Brain microvascular endothelial cell (primary cell): Measurements from ENCODE around the gene NBR1.
"Not testable (repeated sequence)": the region's sequence is repeated elsewhere in the genome, so short reads cannot be mapped to it uniquely, and the experiment has no call there.

Experiments
- DNase-seq: peaks from one replicate; pipeline ENCODE4 v3.0.0-alpha.2; 2020
- H3K27ac ChIP-seq: fragments of 250-450 bp; sonication (Bioruptor Pico); 2 replicates; pipeline ENCODE4 v1.5.1; 2020; ENCODE audit warnings: mild to moderate bottlenecking, moderate library complexity
- H3K27me3 ChIP-seq: fragments of 250-450 bp; sonication (Bioruptor Pico); replicated peaks from 2 replicates; pipeline ENCODE4 v1.5.1; 2020; ENCODE audit warnings: mild to moderate bottlenecking
- H3K36me3 ChIP-seq: fragments of 250-450 bp; sonication (Bioruptor Pico); replicated peaks from 2 replicates; pipeline ENCODE4 v1.5.1; 2020; ENCODE audit warnings: mild to moderate bottlenecking
- H3K4me3 ChIP-seq: 2 replicates; pipeline ENCODE4 v1.5.1; 2011; ENCODE audit warnings: low read depth, mild to moderate bottlenecking, control low read depth, low read length, moderate library complexity
- in situ Hi-C: cut with HindIII; loops from 2 replicates; pipeline ENCODE4 v1.10.0; 2017; ENCODE audit warnings: low sequenced_read_pairs, low pct_ligation_motif_present

NBR1 gene

DNA sequence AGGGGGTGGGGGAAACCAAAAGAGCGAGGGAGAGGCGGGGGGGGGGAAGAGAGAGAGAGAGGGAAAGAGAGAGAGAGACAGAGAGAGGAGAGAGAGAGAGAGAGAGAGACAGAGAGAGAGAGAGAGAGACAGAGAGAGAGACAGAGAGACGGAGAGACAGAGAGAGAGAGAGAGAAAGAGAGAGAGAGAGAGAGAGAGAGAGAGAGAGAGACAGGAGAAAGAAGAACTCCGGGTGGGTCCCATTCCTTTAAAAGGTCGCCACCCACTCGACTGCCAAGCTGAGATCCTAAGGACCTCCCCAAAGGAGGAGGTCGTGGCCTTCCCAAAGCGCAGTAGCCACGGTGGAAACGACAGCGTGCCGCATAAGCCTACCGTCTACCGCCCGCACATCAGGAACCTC lies 62.2 kb downstream of the NBR1 start:
- DNase-seq, H3K36me3 ChIP-seq, H3K27ac ChIP-seq, H3K27me3 ChIP-seq, H3K4me3 ChIP-seq, in situ Hi-C loops: not testable (repeated sequence)

GRCh38 chr17:43233877-43234276 lies 62.9 kb downstream of the NBR1 start, which contains the start of gene RNU2-1:
Gene RNU2-1, minus strand, starts transcription at chr17:43233977.
- DNase-seq, in situ Hi-C loops, H3K36me3 ChIP-seq, H3K27me3 ChIP-seq, H3K27ac ChIP-seq, H3K4me3 ChIP-seq: not testable (repeated sequence)

- H3K36me3 ChIP-seq, H3K27me3 ChIP-seq, H3K27ac ChIP-seq, H3K4me3 ChIP-seq, DNase-seq, in situ Hi-C loops: not testable (repeated sequence)
Measured at GRCh38 chr17:43239597-43239996, 68.6 kb downstream of the NBR1 start.

DNA sequence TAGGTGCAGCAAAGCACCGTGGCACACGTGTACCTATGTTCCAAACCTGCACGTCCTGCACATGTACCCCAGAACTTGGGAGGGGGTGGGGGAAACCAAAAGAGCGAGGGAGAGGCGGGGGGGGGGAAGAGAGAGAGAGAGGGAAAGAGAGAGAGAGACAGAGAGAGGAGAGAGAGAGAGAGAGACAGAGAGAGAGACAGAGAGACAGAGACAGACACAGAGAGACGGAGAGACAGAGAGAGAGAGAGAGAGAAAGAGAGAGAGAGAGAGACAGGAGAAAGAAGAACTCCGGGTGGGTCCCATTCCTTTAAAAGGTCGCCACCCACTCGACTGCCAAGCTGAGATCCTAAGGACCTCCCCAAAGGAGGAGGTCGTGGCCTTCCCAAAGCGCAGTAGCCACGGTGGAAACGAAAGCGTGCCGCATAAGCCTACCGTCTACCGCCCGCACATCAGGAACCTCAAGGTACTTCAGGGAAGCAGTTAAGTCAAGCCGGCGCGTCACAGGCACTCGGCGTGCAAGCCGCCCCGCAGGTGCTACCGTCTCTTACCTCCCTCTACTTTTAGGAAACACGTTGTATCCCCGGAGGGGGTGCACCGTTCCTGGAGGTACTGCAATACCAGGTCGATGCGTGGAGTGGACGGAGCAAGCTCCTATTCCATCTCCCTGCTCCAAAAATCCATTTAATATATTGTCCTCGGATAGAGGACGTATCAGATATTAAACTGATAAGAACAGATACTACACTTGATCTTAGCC lies 69.8 kb downstream of the NBR1 start:
- H3K27me3 ChIP-seq, DNase-seq, H3K27ac ChIP-seq, H3K36me3 ChIP-seq, in situ Hi-C loops, H3K4me3 ChIP-seq: not testable (repeated sequence)

DNA sequence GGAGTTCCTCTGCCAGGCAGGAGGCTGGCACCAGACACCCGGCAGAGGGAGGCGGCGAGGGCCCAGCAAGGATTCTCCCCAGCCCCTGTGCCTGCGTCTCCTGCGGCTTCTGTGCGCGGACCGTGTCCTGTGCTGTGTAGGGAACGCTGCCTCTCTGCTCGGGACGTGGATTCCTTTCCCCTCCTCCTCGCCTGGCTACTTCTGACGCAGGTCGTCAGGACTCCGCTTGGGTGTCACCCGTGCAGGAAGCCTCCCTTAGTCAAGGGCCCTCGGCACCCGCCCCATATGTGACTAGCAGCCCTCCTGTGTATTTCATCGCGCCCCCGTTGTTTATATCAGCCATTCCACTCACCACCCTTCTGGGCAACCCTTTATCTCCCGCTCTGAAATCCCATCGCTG lies 75.4 kb downstream of the NBR1 start:
- H3K27ac ChIP-seq, H3K4me3 ChIP-seq, in situ Hi-C loops, DNase-seq, H3K36me3 ChIP-seq, H3K27me3 ChIP-seq: not testable (repeated sequence)
